H1 (cell line): ENCODE data around the gene LRCH1.

ENCODE experiments used
- GTF2F1 ChIP-seq: IDR thresholded peaks from 2 replicates; pipeline ENCODE4 v1.6.1; 2012; ENCODE audit warnings: low read depth, low read length, improper control_type of control experiment, borderline replicate concordance
- MAFK ChIP-seq: IDR thresholded peaks from 2 replicates; pipeline ENCODE4 v1.6.1; 2012; ENCODE audit warnings: low read depth, mild to moderate bottlenecking, improper control_type of control experiment, low read length
- POLR2A ChIP-seq, 2 experiments: IDR thresholded peaks; 1 replicate in 1 of 2; 2 replicates in 1 of 2; pipeline ENCODE4 v1.6.1; 2011; ENCODE audit warnings: low read depth in 2 of 2, low read length in 2 of 2, mild to moderate bottlenecking in 2 of 2; ENCODE audit errors: control extremely low read depth in 1 of 2
- POLR2AphosphoS5 ChIP-seq: IDR thresholded peaks from 2 replicates; pipeline ENCODE4 v1.6.1; 2011; ENCODE audit warnings: low read depth, low read length
- TF ChIP-seq, protein P1 (sequence below): IDR thresholded peaks from 2 replicates; pipeline ENCODE4 v1.6.1; 2011; ENCODE audit warnings: low read length, improper control_type of control experiment
- TF ChIP-seq, protein P2 (sequence below): IDR thresholded peaks from 2 replicates; pipeline ENCODE4 v1.6.1; 2012; ENCODE audit warnings: inconsistent platforms
- TF ChIP-seq, protein P3 (sequence below), 3 experiments: IDR thresholded peaks; 1 replicate in 2 of 3; 2 replicates in 1 of 3; pipeline versions ENCODE4 v1.5.1 to v1.6.1; 2011; ENCODE audit warnings: low read length in 3 of 3, mild to moderate bottlenecking in 3 of 3, inconsistent platforms in 2 of 3, low read depth in 1 of 3, moderate library complexity in 1 of 3; ENCODE audit not compliant: insufficient read depth in 1 of 3; ENCODE audit errors: control extremely low read depth in 1 of 3

DNA sequence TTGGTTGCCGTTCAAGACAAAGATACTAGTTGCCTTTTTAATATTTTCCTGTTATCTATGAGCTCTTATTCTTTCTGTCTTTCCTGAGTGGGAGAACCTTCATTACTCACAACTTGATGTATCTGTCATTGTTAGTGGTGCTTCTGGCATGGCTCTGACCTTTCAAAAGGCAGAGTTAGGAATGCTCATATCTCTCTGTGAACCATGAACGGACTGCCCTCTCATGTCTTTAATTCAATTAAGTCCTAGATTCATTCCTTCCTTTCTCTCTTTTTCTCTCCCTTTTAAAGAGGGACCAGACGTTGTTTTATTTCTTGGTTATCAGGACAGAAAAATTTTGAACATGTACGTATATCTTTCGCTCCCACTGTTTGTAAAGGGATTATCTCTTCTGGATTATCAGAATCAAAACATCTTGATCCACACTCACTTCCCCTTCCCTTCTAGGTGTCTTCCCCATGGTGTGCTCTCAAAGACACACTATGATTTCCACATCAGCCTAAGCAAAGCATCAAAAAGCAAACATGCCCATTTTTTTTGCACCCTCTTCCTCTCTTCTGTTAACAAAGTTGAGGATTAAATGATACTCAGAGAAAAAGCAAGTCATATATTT, 90.3 kb downstream of the LRCH1 start:
- TF ChIP-seq, protein P1, sequence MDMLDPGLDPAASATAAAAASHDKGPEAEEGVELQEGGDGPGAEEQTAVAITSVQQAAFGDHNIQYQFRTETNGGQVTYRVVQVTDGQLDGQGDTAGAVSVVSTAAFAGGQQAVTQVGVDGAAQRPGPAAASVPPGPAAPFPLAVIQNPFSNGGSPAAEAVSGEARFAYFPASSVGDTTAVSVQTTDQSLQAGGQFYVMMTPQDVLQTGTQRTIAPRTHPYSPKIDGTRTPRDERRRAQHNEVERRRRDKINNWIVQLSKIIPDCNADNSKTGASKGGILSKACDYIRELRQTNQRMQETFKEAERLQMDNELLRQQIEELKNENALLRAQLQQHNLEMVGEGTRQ, result no peak
- TF ChIP-seq, protein P2, sequence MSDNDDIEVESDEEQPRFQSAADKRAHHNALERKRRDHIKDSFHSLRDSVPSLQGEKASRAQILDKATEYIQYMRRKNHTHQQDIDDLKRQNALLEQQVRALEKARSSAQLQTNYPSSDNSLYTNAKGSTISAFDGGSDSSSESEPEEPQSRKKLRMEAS, result no peak
- TF ChIP-seq, protein P3, sequence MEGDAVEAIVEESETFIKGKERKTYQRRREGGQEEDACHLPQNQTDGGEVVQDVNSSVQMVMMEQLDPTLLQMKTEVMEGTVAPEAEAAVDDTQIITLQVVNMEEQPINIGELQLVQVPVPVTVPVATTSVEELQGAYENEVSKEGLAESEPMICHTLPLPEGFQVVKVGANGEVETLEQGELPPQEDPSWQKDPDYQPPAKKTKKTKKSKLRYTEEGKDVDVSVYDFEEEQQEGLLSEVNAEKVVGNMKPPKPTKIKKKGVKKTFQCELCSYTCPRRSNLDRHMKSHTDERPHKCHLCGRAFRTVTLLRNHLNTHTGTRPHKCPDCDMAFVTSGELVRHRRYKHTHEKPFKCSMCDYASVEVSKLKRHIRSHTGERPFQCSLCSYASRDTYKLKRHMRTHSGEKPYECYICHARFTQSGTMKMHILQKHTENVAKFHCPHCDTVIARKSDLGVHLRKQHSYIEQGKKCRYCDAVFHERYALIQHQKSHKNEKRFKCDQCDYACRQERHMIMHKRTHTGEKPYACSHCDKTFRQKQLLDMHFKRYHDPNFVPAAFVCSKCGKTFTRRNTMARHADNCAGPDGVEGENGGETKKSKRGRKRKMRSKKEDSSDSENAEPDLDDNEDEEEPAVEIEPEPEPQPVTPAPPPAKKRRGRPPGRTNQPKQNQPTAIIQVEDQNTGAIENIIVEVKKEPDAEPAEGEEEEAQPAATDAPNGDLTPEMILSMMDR (IDR thresholded peaks at IDR 0.05; ENCODE audit: control extremely low read depth in 1 of 3, insufficient read depth in 1 of 3, low read depth in 1 of 3, low read length in 3 of 3), result no peak
- TF ChIP-seq POLR2A (IDR thresholded peaks at IDR 0.05; ENCODE audit: control extremely low read depth in 1 of 2, low read depth in 2 of 2, low read length in 2 of 2) (no peak), GTF2F1 (no peak), MAFK (no peak), POLR2AphosphoS5 (no peak)
